SK-N-SH (cell line): ENCODE results near the gene OSBP. TPM values are rescaled to one million over a fixed set of nuclear protein-coding genes. Genes with fewer than 3 reads are reported as not detected.

Experiments
- CTCF ChIA-PET: fragments of 300-600, 350-600 bp; formaldehyde crosslinking; extraction: SDS; loops from one replicate; lab custom pipeline; 2021; lab: Yijun Ruan, JAX
- POLR2A ChIA-PET: fragments of 350-600 bp; sonication (Branson Sonifier 250); formaldehyde crosslinking; extraction: SDS; loops from one replicate; lab custom pipeline; 2020; ENCODE audit warnings: antibody characterized with exemption, inconsistent platforms; lab: Yijun Ruan, JAX
- DNase-seq: peaks from one replicate; pipeline ENCODE4 v3.0.0; 2012
- H2AFZ ChIP-seq: fragments of 200-600 bp; sonication (generic); 2 replicates; pipeline ENCODE4 v1.8.1; 2016; ENCODE audit warnings: antibody characterized with exemption, mild to moderate bottlenecking, low read depth
- H3F3A ChIP-seq: fragments of 200-600 bp; sonication (generic); replicated peaks from 2 replicates; pipeline ENCODE3; 2016; ENCODE audit warnings: antibody characterized with exemption, mild to moderate bottlenecking; ENCODE audit not compliant: insufficient read depth
- H3K27ac ChIP-seq, 2 experiments: fragments of 200-500 bp in 1 of 2; fragments of 200-600 bp in 1 of 2; sonication (Bioruptor generic) in 1 of 2; sonication (generic), shearing (Covaris generic) in 1 of 2; 2 replicates each; pipeline versions ENCODE4 v1.5.1 to v1.6.1; 2014 to 2016; ENCODE audit warnings: low read depth in 2 of 2, inconsistent platforms in 1 of 2, low read length in 1 of 2, mild to moderate bottlenecking in 1 of 2, mixed read lengths in 1 of 2
- H3K27me3 ChIP-seq: fragments of 200-600 bp; sonication (generic), shearing (Covaris generic); 2 replicates; pipeline ENCODE4 v1.6.1; 2016; ENCODE audit warnings: mixed run types; ENCODE audit not compliant: insufficient read depth
- H3K36me3 ChIP-seq, 2 experiments: fragments of 200-500 bp in 1 of 2; fragments of 200-600 bp in 1 of 2; sonication (Bioruptor generic) in 1 of 2; sonication (generic) in 1 of 2; replicated peaks in 1 of 2; 2 replicates each; pipeline versions ENCODE3 to v1.5.1; 2014 to 2016; ENCODE audit warnings: low read length in 1 of 2, mild to moderate bottlenecking in 1 of 2; ENCODE audit not compliant: insufficient read depth in 2 of 2, control insufficient read depth in 1 of 2
- H3K4me1 ChIP-seq, 2 experiments: fragments of 200-500 bp in 1 of 2; fragments of 200-600 bp in 1 of 2; sonication (Bioruptor generic) in 1 of 2; sonication (generic), shearing (Covaris generic) in 1 of 2; 2 replicates each; pipeline versions ENCODE4 v1.5.1 to v1.6.1; 2014 to 2016; ENCODE audit warnings: low read depth in 1 of 2, low read length in 1 of 2, mixed run types in 1 of 2; ENCODE audit not compliant: insufficient read depth in 2 of 2, control insufficient read depth in 1 of 2
- H3K4me2 ChIP-seq: fragments of 200-600 bp; sonication (generic), shearing (Covaris generic); 2 replicates; pipeline ENCODE4 v1.6.1; 2017; ENCODE audit warnings: mixed run types
- H3K4me3 ChIP-seq, 2 experiments: fragments of 200-500 bp in 1 of 2; fragments of 200-600 bp in 1 of 2; sonication (Bioruptor generic) in 1 of 2; sonication (generic), shearing (Covaris generic) in 1 of 2; 2 replicates each; pipeline versions ENCODE4 v1.5.1 to v1.8.1; 2014 to 2016; ENCODE audit warnings: low read depth in 2 of 2, inconsistent platforms in 1 of 2, low read length in 1 of 2, mild to moderate bottlenecking in 1 of 2, mixed read lengths in 1 of 2, moderate library complexity in 1 of 2
- H3K79me2 ChIP-seq: fragments of 200-600 bp; sonication (generic); 2 replicates; pipeline ENCODE4 v1.8.1; 2017; ENCODE audit warnings: mild to moderate bottlenecking; ENCODE audit not compliant: insufficient read depth
- H3K9ac ChIP-seq: fragments of 200-600 bp; sonication (generic); 2 replicates; pipeline ENCODE4 v1.6.1; 2017; ENCODE audit warnings: mixed run types
- H3K9me2 ChIP-seq: fragments of 200-600 bp; sonication (generic); 2 replicates; pipeline ENCODE4 v1.6.1; 2017; ENCODE audit warnings: mixed run types
- H3K9me3 ChIP-seq: fragments of 200-600 bp; sonication (generic); 2 replicates; pipeline ENCODE4 v1.6.1; 2017; ENCODE audit warnings: mixed run types, mild to moderate bottlenecking, moderate library complexity
- H4K20me1 ChIP-seq: fragments of 200-600 bp; sonication (generic); 2 replicates; pipeline ENCODE4 v1.6.1; 2017; ENCODE audit warnings: mild to moderate bottlenecking, mixed run types; ENCODE audit not compliant: insufficient read depth
- EP300 ChIP-seq, 2 experiments: IDR thresholded peaks; 2 replicates each; pipeline versions ENCODE4 v1.4.0 to v1.6.1; 2012; ENCODE audit warnings: borderline replicate concordance in 1 of 2, low read depth in 1 of 2, low read length in 1 of 2
- MEF2A ChIP-seq: IDR thresholded peaks from 2 replicates; pipeline ENCODE4 v1.4.0; 2012; ENCODE audit warnings: low read depth, borderline replicate concordance
- RCOR1 ChIP-seq: fragments of 150-350 bp; IDR thresholded peaks from 2 replicates; pipeline ENCODE4 v1.6.1; 2017; ENCODE audit warnings: antibody characterized with exemption, low read length
- REST ChIP-seq: IDR thresholded peaks from 2 replicates; pipeline ENCODE4 v1.6.1; 2012; ENCODE audit warnings: mild to moderate bottlenecking, low read depth, low read length, moderate library complexity
- RFX5 ChIP-seq: IDR thresholded peaks from 2 replicates; pipeline ENCODE4 v1.6.1; 2012; ENCODE audit warnings: mild to moderate bottlenecking, improper control_type of control experiment, low read length
- SMC3 ChIP-seq: IDR thresholded peaks from 2 replicates; pipeline ENCODE4 v1.6.1; 2012; ENCODE audit warnings: low read depth, low read length, improper control_type of control experiment
- WGBS: methylation state at CpG from one replicate; pipeline ENCODE4 v1.1.6; 2017; ENCODE audit warnings: low lambda C conversion rate; 5-methylcytosine and 5-hydroxymethylcytosine counted together
- polyA plus RNA-seq, 3 experiments: library from polyadenylated mRNA; depleted of rRNA; stranded (reverse); fragments of >200 nt; gene quantifications; 2 replicates each; pipeline ENCODE4 v1.2.3, GENCODE V29; 2012
- TF ChIP-seq, protein P1 (sequence below): IDR thresholded peaks from 2 replicates; pipeline ENCODE4; 2012

The OSBP gene
- polyA plus RNA-seq, 1 of the 3 experiments (the other 2 are of a cell fraction), result 12.1 TPM

DNA sequence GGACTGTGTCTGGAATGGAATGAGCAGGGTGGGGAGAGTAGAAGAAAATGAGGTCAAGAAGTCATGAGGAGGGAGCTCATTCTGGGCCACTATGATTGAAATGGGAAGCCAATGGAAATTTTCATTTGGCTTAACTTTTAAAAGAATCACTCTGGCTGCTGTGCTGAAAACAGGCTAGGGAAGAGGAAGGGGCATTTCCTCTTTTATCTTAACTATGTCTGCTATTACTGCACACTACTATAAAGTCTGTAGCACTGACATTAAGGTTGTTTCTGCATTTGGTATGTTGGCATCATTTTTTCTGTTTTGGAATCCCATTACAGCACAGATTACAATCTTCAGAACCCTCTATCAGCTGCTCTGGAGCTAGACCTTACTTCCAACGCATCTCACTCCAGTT, 45.0 kb upstream of the OSBP start (continued):
- TF ChIP-seq, protein P1, sequence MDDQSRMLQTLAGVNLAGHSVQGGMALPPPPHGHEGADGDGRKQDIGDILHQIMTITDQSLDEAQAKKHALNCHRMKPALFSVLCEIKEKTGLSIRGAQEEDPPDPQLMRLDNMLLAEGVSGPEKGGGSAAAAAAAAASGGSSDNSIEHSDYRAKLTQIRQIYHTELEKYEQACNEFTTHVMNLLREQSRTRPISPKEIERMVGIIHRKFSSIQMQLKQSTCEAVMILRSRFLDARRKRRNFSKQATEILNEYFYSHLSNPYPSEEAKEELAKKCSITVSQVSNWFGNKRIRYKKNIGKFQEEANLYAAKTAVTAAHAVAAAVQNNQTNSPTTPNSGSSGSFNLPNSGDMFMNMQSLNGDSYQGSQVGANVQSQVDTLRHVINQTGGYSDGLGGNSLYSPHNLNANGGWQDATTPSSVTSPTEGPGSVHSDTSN, result no peak
- TF ChIP-seq, all 33 proteins: peak for 0

DNA sequence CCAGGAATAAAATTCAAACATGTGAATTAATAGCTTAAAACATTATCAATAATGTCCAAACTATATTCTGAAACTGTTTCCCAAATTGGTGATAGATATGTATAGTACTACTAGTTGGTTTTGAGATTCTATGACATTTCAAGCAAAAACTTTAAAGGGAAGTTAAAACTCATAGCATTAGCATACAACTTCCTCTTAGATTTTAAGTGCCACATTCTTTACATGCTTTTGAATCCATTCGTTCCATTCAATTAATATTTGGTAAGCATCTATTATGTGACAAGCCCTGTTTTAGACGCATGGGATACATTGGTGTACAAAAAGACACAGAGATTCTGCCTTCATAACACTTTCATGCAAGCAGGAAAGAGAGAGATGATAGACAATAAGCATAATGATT, 44.4 kb upstream of the OSBP start:
- no peak for TF ChIP-seq EP300 (IDR thresholded peaks at IDR 0.05; ENCODE audit: borderline replicate concordance in 1 of 2, low read depth in 1 of 2, low read length in 1 of 2)
- no peaks in the 10 kb centered on the region for H3K9me2 ChIP-seq
- H3K27ac ChIP-seq, result no peak overlapping the region
- H3K4me3 ChIP-seq, result no peak overlapping the region
- peaks cover 56% of the 10 kb centered on the region for H3K79me2 ChIP-seq
- peaks cover 0 to 4% of the 10 kb centered on the region in 2 experiments; a peak in 1 of 4 replicates for H3K4me1 ChIP-seq
- H3K27me3 ChIP-seq, result no peaks in the 10 kb centered on the region
- no peak overlapping the region for H3K4me2 ChIP-seq
- CTCF ChIA-PET, result no interaction called here
- POLR2A ChIA-PET, result no interaction called here
- no peaks in the 10 kb centered on the region for H3K9me3 ChIP-seq
- DNase-seq, result no peak
- peaks cover 82 to 84% of the 10 kb centered on the region in 2 experiments for H3K36me3 ChIP-seq
- H3K9ac ChIP-seq, result no peak overlapping the region
- no peak overlapping the region for H2AFZ ChIP-seq
- peaks cover 17% of the 10 kb centered on the region for H3F3A ChIP-seq
- 0 out of 2 replicates have a peak, but pooled peaks cover 8% of the 10 kb centered on the region for H4K20me1 ChIP-seq
- 90% methylated on average over 2 of the region's 2 CpGs for WGBS

GRCh38 chr11:59658036-59658435, 42.5 kb upstream of the OSBP start:
- no peak overlapping the region for H3K9ac ChIP-seq
- CTCF ChIA-PET, result no interaction called here
- H3K27ac ChIP-seq, result no peak overlapping the region
- POLR2A ChIA-PET, result no interaction called here
- H3K4me1 ChIP-seq, result peaks cover 0 to 4% of the 10 kb centered on the region in 2 experiments; a peak in 1 of 4 replicates
- no peak for DNase-seq
- peaks cover 12% of the 10 kb centered on the region for H3F3A ChIP-seq
- H3K79me2 ChIP-seq, result peaks cover 36% of the 10 kb centered on the region
- 0 out of 2 replicates have a peak, but pooled peaks cover 8% of the 10 kb centered on the region for H4K20me1 ChIP-seq
- no peak overlapping the region for H3K4me3 ChIP-seq
- TF ChIP-seq RFX5, result no peak
- TF ChIP-seq, protein P1, result no peak
- no peak for TF ChIP-seq SMC3
- TF ChIP-seq REST, result no peak
- TF ChIP-seq RCOR1, result no peak
- TF ChIP-seq EP300 (IDR thresholded peaks at IDR 0.05; ENCODE audit: borderline replicate concordance in 1 of 2, low read depth in 1 of 2, low read length in 1 of 2), result no peak
- no peak for TF ChIP-seq MEF2A
- no peak overlapping the region for H2AFZ ChIP-seq
- no peaks in the 10 kb centered on the region for H3K9me2 ChIP-seq
- H3K4me2 ChIP-seq, result no peak overlapping the region
- no peaks in the 10 kb centered on the region for H3K27me3 ChIP-seq
- peaks cover 81 to 85% of the 10 kb centered on the region in 2 experiments for H3K36me3 ChIP-seq
- 99% methylated on average over 5 of the region's 5 CpGs for whole genome bisulfite sequencing
- no peaks in the 10 kb centered on the region for H3K9me3 ChIP-seq
